NCI-H446 treated with DMSO at 0.1 percent for 48 hours (cell line): Measurements from ENCODE around the gene LIG1.

Source experiments
- DNase-seq: peaks from one replicate; lab custom pipeline; 2025; lab: John Stamatoyannopoulos, UW

The LIG1 gene

GRCh38 chr19:48181505-48181904 is 11.4 kb upstream of the LIG1 start:
- DNase-seq = no peak

DNA sequence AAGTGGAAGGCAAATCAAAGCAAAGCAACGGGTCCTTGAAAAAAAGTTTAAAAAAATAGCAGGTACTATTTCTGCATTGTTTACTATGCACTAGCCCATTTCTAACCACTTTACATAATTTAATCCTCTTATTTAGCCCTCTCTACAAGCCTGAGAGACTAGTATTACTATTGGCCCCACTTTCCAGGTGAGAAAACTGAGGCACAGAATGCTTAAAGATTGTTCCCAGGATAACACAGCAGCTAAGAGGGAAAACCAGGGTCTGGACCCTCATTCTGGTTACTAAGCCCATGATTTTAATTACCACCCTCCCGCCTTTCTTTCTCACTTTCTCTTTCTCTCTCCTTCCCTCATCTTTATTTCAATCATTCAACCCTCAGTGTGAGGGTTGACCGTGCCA is 6.1 kb upstream of the LIG1 start:
- DNase-seq = no peak

- DNase-seq = no peak
Observed at GRCh38 chr19:48175578-48175977, 5.4 kb upstream of the LIG1 start.

GRCh38 chr19:48174445-48175030 is 4.4 kb upstream of the LIG1 start:
- no peak for DNase-seq

- DNase-seq = no peak
Observed at GRCh38 chr19:48171710-48172109, 1.6 kb upstream of the LIG1 start.

GRCh38 chr19:48170817-48171347 is 738 bp upstream of the LIG1 start:
- no peak for DNase-seq

- peak; percentile 34 for DNase-seq
Observed at GRCh38 chr19:48169578-48169938, 586 bp downstream of the LIG1 start.

- DNase-seq = no peak
Observed at GRCh38 chr19:48168689-48169088, 1.5 kb downstream of the LIG1 start.

DNA sequence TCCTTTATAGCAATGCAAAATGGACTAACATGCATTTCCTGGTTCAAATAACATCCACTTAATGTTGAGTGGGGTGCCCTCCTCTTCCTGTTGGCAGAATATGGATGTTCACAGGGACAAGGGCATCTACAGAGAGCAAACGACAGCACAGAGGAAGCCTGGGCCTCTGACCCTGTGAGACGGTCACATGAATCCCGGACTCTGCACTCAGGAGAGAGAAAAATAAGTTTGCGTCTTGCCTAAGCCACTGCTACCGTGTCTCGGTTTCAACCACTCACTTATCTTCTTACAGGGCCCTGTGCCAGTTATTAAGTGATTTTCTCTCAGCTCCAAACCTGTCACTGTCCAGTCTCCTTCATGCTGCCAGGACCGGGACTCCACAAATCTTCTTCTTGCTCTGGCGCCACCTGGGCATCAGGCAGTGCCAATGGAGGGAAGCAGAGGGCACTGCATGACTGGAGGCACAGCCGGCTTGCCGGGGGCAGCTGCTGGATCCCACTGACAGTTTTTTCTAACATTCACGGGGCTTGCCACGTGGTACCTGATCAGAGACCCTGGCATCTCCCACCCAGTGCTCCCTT is 11.8 kb downstream of the LIG1 start:
- DNase-seq = no peak

DNA sequence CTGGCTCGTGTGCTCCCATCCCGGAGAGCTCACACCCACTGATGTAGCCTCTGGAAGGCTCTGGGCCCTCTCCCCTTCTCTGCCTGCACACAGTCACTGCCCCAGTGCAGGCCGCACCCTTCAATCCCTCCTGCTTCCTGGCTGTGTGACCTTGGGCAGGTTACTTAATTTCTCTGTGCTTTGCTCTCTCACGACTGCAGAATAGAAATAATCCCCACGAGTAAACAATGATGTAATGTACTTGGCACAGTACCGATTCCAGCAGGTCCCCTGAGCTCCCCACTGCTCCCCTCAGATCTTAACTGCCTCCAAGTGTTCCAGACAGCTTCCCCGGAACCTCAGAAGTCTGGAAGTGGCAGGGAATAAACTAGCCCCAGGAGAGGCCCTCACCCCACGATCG is 16.1 kb downstream of the LIG1 start:
- DNase-seq = no peak

DNA sequence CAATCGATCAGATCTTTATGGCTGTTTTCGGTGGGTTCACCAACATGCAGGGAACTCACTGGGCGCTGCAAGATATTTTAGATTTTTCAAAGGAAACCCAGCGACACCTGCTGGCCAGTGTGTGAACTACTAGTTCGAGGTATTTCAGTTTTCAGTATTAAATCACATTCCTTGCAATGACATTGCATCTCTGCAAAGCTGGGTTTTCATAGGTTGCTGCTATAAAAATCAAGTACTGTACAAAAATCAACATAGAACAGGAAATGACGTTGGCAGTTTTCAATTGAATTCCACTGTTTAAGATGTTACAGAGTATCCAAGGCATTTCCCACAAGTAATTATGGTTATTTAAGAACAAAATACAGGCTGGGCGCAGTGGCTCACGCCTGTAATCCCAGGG is 17.6 kb downstream of the LIG1 start:
- DNase-seq = peak; percentile 32

- DNase-seq = no peak
Observed at GRCh38 chr19:48149430-48149829, 20.7 kb downstream of the LIG1 start.

GRCh38 chr19:48148576-48148975 is 21.6 kb downstream of the LIG1 start:
- DNase-seq = no peak

GRCh38 chr19:48147597-48148175 is 22.5 kb downstream of the LIG1 start:
- no peak for DNase-seq

GRCh38 chr19:48139053-48139452 is 31.1 kb downstream of the LIG1 start:
- no peak for DNase-seq

DNA sequence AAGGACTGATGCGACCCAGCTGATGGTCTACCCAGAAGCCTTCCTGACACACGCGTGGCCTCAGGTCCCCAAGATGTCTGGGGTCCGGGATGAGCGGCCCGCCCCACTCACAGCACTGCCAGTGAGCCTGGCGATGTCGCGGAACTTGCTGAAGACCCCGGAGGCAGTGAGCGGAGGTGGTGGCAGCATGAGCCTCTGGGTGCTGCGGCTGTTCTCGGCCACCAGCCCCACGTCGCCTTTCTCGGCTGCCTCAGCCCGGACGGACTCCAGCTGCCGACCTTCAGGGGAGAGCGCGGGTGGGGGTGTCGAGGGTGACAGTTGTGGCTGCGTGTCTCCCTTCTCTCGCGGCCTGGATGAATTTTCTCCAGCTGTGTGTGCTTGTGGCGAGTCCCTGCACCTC is 32.7 kb downstream of the LIG1 start:
- DNase-seq = no peak

- no peak for DNase-seq
Observed at GRCh38 chr19:48136547-48136946, 33.6 kb downstream of the LIG1 start.

DNA sequence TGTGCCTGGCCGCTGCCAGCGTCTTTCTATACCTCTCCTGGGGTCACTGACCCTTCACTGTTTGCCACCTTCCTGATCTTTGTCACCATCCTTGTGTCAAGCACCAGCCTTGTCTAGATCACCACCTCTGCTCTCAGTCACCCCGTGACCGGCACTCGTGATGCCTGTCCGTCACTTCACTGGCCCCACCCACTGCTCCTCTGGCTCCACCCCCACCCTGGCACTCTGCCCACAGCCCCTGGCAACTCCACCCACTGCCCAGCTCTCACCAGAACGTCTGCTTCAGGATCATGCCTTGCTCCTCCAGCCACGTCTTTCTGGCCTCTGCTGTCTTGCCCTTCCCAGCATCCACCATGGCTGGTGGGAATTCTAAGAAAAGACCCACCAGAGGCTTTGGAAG is 34.7 kb downstream of the LIG1 start:
- no peak for DNase-seq

GRCh38 chr19:48133094-48133493 is 37.0 kb downstream of the LIG1 start:
- no peak for DNase-seq

- no peak for DNase-seq
Observed at GRCh38 chr19:48127561-48127960, 42.6 kb downstream of the LIG1 start.

- DNase-seq = no peak
Observed at GRCh38 chr19:48123907-48124651, 46.1 kb downstream of the LIG1 start.

- no peak for DNase-seq
Observed at GRCh38 chr19:48122421-48122820, 47.7 kb downstream of the LIG1 start.

DNA sequence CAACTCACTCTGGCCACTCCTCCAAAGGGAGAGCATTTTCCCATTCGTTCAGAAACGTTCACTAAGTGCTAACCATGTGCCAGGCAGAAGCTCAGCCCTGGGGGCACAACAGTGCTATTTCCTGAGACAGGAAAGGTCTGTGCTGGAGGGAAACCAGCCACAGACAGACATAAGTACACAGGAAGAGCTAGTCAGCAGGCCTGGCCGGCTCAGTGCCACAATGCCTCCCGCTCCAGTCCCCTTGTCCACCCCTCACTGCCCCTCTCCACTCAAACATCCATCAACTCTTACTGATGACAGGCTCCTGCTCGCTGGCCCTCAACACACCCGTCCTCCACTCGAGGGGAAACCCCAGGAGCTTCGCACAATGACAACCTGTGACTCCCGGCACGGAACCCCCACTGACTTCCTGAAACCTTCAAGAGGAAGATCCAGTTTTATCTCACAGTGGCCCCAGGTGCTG is 48.2 kb downstream of the LIG1 start:
- no peak for DNase-seq
